GM21786 (cell line): ENCODE data around the gene VNN1.
"Not testable (repeated sequence)": the region's sequence is repeated elsewhere in the genome, so short reads cannot be mapped to it uniquely, and the experiment has no call there.

Experiments used
- ATAC-seq: cut with Tn5 transposase; IDR thresholded peaks from one replicate; pipeline ENCODE4 v1.9.1; 2021; ENCODE audit not compliant: unreplicated experiment

VNN1 gene

GRCh38 chr6:132675002-132675401, 38.9 kb downstream of the VNN1 start:
- ATAC-seq: no peak

GRCh38 chr6:132673376-132674094, 40.3 kb downstream of the VNN1 start:
- ATAC-seq: no peak

GRCh38 chr6:132671295-132671694, 42.6 kb downstream of the VNN1 start:
- ATAC-seq: no peak

- peak; percentile 80 for ATAC-seq
Measured at GRCh38 chr6:132669690-132670291, 44.1 kb downstream of the VNN1 start.

- ATAC-seq: no peak
Measured at GRCh38 chr6:132666118-132666517, 47.7 kb downstream of the VNN1 start.

- no peak for ATAC-seq
Measured at GRCh38 chr6:132664309-132665034, 49.4 kb downstream of the VNN1 start.

- no peak for ATAC-seq
Measured at GRCh38 chr6:132663661-132664060, 50.2 kb downstream of the VNN1 start.

GRCh38 chr6:132661906-132662305, 51.9 kb downstream of the VNN1 start:
- ATAC-seq: no peak

- no peak for ATAC-seq
Measured at GRCh38 chr6:132659082-132659481, 54.8 kb downstream of the VNN1 start, which contains the start of gene TAAR1. Gene TAAR1, minus strand, starts transcription at chr6:132659182. Its CDS starts 13,179 bp downstream, at chr6:132646003.

GRCh38 chr6:132651062-132651461, 62.8 kb downstream of the VNN1 start:
- ATAC-seq: peak; percentile 66

- ATAC-seq: no peak
Measured at GRCh38 chr6:132650429-132650828, 63.4 kb downstream of the VNN1 start.

GRCh38 chr6:132648828-132649227, 65.0 kb downstream of the VNN1 start:
- ATAC-seq: no peak

- peak; percentile 62 for ATAC-seq
Measured at GRCh38 chr6:132648356-132648755, 65.5 kb downstream of the VNN1 start.

GRCh38 chr6:132643547-132643946, 70.3 kb downstream of the VNN1 start:
- no peak for ATAC-seq

- not testable (repeated sequence) for ATAC-seq
Measured at GRCh38 chr6:132637135-132637534, 76.7 kb downstream of the VNN1 start.

GRCh38 chr6:132635906-132636305, 77.9 kb downstream of the VNN1 start:
- not testable (repeated sequence) for ATAC-seq

GRCh38 chr6:132635288-132635687, 78.6 kb downstream of the VNN1 start:
- ATAC-seq: not testable (repeated sequence)

- no peak for ATAC-seq
Measured at GRCh38 chr6:132634796-132635195, 79.1 kb downstream of the VNN1 start.

- no peak for ATAC-seq
Measured at GRCh38 chr6:132633362-132633761, 80.5 kb downstream of the VNN1 start.
